ENCODE data around the gene RARRES1. TPM values are rescaled to one million over a fixed set of nuclear protein-coding genes. Genes with fewer than 3 reads are reported as not detected.

The RARRES1 gene
- total RNA-seq, 1 donor from 2014 or later, result 742 TPM

- intact Hi-C loops (cut with DNase I), result loop anchor here (10.0 kb wide), 1 partner anchor 145 kb away; the partner anchor contains the start of gene MFSD1
- Histone ChIP-seq H3K27ac (peak overlapping the region; percentile 43), H3K36me3 (peaks cover 0 to 47% of the 10 kb centered on the region in 2 donors), H3K27me3 (no peaks in the 10 kb centered on the region), H3K9me3 (no peaks in the 10 kb centered on the region), H3K4me3 (no peak overlapping the region), H3K4me1 (no peaks in the 10 kb centered on the region)
- no peak for DNase-seq (ENCODE audit: extremely low spot score in 2 of 2)
- TF ChIP-seq POLR2AphosphoS5 (IDR thresholded peaks at IDR 0.05; ENCODE audit: insufficient read depth in 1 of 2, low read depth in 1 of 2) (peak in 1 of 2 donors; percentile 17), POLR2A (IDR thresholded peaks at IDR 0.05) (no peak)
- TF ChIP-seq, protein P1, sequence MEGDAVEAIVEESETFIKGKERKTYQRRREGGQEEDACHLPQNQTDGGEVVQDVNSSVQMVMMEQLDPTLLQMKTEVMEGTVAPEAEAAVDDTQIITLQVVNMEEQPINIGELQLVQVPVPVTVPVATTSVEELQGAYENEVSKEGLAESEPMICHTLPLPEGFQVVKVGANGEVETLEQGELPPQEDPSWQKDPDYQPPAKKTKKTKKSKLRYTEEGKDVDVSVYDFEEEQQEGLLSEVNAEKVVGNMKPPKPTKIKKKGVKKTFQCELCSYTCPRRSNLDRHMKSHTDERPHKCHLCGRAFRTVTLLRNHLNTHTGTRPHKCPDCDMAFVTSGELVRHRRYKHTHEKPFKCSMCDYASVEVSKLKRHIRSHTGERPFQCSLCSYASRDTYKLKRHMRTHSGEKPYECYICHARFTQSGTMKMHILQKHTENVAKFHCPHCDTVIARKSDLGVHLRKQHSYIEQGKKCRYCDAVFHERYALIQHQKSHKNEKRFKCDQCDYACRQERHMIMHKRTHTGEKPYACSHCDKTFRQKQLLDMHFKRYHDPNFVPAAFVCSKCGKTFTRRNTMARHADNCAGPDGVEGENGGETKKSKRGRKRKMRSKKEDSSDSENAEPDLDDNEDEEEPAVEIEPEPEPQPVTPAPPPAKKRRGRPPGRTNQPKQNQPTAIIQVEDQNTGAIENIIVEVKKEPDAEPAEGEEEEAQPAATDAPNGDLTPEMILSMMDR (IDR thresholded peaks at IDR 0.05), result peak in 2 of 3 experiments; percentile 63 to 64
These were observed 72.6 kb downstream of the RARRES1 start for GRCh38 chr3:158659454-158660237.

- TF ChIP-seq POLR2A (IDR thresholded peaks at IDR 0.05) (no peak), POLR2AphosphoS5 (IDR thresholded peaks at IDR 0.05; ENCODE audit: insufficient read depth in 1 of 2, low read depth in 1 of 2) (no peak)
- TF ChIP-seq, protein P1 (IDR thresholded peaks at IDR 0.05), result no peak
- no peak for DNase-seq (ENCODE audit: extremely low spot score in 2 of 2)
- Histone ChIP-seq H3K27ac (no peak overlapping the region), H3K27me3 (no peaks in the 10 kb centered on the region), H3K36me3 (peaks cover 0 to 53% of the 10 kb centered on the region in 2 donors), H3K4me1 (no peaks in the 10 kb centered on the region), H3K4me3 (no peak overlapping the region), H3K9me3 (no peaks in the 10 kb centered on the region)
- intact Hi-C loops (cut with DNase I), result no loop called here
These were observed 73.4 kb downstream of the RARRES1 start for GRCh38 chr3:158658889-158659288.

DNA sequence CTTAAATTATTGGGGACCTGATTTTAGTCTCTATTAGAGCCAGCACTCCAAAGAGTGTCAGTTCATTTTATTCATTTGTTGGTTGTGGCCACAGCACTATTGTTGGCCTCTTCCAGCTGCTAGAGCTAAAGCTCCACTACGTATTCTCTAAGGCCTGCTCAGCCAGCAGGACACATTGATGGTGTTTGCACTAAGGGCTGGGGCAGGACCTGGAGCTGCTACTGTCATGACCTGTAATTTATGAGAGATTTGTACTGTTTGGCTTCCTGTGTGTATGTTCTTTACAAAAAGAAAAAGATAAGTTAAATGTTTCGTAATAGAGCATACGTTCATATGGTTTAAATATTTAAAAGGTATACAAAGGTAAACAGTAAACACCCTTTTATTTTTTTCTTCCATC lies 79.8 kb downstream of the RARRES1 start:
- Histone ChIP-seq H3K4me3 (no peak overlapping the region), H3K27me3 (no peaks in the 10 kb centered on the region), H3K36me3 (peaks cover 0 to 44% of the 10 kb centered on the region in 2 donors), H3K27ac (no peak overlapping the region), H3K9me3 (no peaks in the 10 kb centered on the region), H3K4me1 (no peaks in the 10 kb centered on the region)
- DNase-seq (ENCODE audit: extremely low spot score in 2 of 2), result no peak
- intact Hi-C loops (cut with DNase I), result no loop called here
- no peak for TF ChIP-seq POLR2AphosphoS5 (IDR thresholded peaks at IDR 0.05; ENCODE audit: insufficient read depth in 1 of 2, low read depth in 1 of 2)
- TF ChIP-seq POLR2A (IDR thresholded peaks at IDR 0.05), result no peak
- TF ChIP-seq, protein P1 (IDR thresholded peaks at IDR 0.05), result no peak

GRCh38 chr3:158651192-158651591 lies 81.1 kb downstream of the RARRES1 start:
- Histone ChIP-seq H3K4me3 (no peak overlapping the region), H3K36me3 (peaks cover 0 to 40% of the 10 kb centered on the region in 2 donors), H3K9me3 (no peaks in the 10 kb centered on the region), H3K27ac (no peak overlapping the region), H3K27me3 (no peaks in the 10 kb centered on the region), H3K4me1 (peaks cover 9% of the 10 kb centered on the region)
- no peak for DNase-seq (ENCODE audit: extremely low spot score in 2 of 2)
- TF ChIP-seq POLR2A (IDR thresholded peaks at IDR 0.05) (no peak), POLR2AphosphoS5 (IDR thresholded peaks at IDR 0.05; ENCODE audit: insufficient read depth in 1 of 2, low read depth in 1 of 2) (no peak)
- TF ChIP-seq, protein P1 (IDR thresholded peaks at IDR 0.05), result no peak
- intact Hi-C loops (cut with DNase I), result no loop called here

DNA sequence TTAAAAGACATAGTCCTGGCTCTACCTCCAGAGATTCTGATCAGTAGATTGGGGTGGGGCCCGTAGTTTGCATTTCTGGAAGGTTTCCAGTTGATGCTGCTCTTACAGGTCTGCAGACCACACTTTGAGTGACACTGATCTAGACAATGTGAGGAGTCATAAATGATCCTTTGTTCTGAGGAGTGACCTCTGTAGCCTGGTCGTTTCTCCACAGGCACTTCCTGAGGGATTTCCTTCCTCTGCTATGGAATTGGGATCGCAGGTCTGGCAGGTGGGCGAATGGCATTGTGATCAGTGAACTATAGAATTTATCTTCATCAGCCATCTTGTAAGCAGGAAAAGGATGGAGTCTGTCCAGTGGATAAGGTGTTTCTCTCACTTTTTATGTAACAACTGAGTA lies 82.5 kb downstream of the RARRES1 start:
- peaks cover 0 to 29% of the 10 kb centered on the region in 2 donors for H3K36me3 ChIP-seq
- H3K27ac ChIP-seq, result no peak overlapping the region
- no peak overlapping the region for H3K4me3 ChIP-seq
- H3K27me3 ChIP-seq, result no peaks in the 10 kb centered on the region
- no peaks in the 10 kb centered on the region for H3K9me3 ChIP-seq
- intact Hi-C loops (cut with DNase I), result no loop called here
- H3K4me1 ChIP-seq, result peaks cover 22% of the 10 kb centered on the region
- TF ChIP-seq, protein P1 (IDR thresholded peaks at IDR 0.05), result no peak
- TF ChIP-seq POLR2AphosphoS5 (IDR thresholded peaks at IDR 0.05; ENCODE audit: insufficient read depth in 1 of 2, low read depth in 1 of 2) (no peak), POLR2A (IDR thresholded peaks at IDR 0.05) (no peak)
- DNase-seq (ENCODE audit: extremely low spot score in 2 of 2), result no peak
